B cell (primary cell): ENCODE measurements around the gene TLK1. TPM values are rescaled to one million over a fixed set of nuclear protein-coding genes. Genes with fewer than 3 reads are reported as not detected.

Experiments
- ATAC-seq: fragments of 200-7000 bp; cut with Tn5 transposase; one replicate; pipeline ENCODE4 v1.10.0; 2021; ENCODE audit warnings: low read depth, mild to moderate bottlenecking, moderate number of reproducible peaks, moderate library complexity
- CTCF ChIA-PET: fragments of 350-600 bp; sonication (Branson Sonifier 250); formaldehyde crosslinking; loops from one replicate; lab custom pipeline; 2021; ENCODE audit warnings: antibody characterized with exemption, inconsistent platforms; lab: Charles Lee
- POLR2A ChIA-PET: fragments of 350-600 bp; sonication (Branson Sonifier 250); formaldehyde crosslinking; loops from one replicate; lab custom pipeline; 2021; ENCODE audit warnings: antibody characterized with exemption; lab: Charles Lee
- DNase-seq: peaks from one replicate; pipeline ENCODE4 v3.0.0; 2013
- H2AFZ ChIP-seq: 2 replicates; pipeline ENCODE4 v1.6.1; 2012; ENCODE audit warnings: mild to moderate bottlenecking, low read depth, low read length; ENCODE audit not compliant: insufficient read depth, poor library complexity, severe bottlenecking
- H3K27ac ChIP-seq, 2 donors: 1 replicate in 1 of 2; 2 replicates in 1 of 2; pipeline ENCODE4 v1.5.1; 2012 to 2013; ENCODE audit warnings: low read length in 2 of 2, mild to moderate bottlenecking in 2 of 2, moderate library complexity in 1 of 2
- H3K27me3 ChIP-seq, 4 experiments: fragments of 200-600 bp in 1 of 4; sonication (generic) in 1 of 4; replicated peaks in 1 of 4; 1 replicate in 2 of 4; 2 replicates in 2 of 4; pipeline versions ENCODE4 v1.6.1 to v1.7.0; 2013 to 2016; ENCODE audit warnings: low read length in 3 of 4, mild to moderate bottlenecking in 2 of 4, mixed read lengths in 1 of 4, moderate library complexity in 1 of 4; ENCODE audit not compliant: insufficient read depth in 4 of 4, control insufficient read depth in 3 of 4; ENCODE audit errors: control extremely low read depth in 1 of 4
- H3K36me3 ChIP-seq, 2 experiments: replicated peaks in 1 of 2; 1 replicate in 1 of 2; 2 replicates in 1 of 2; pipeline versions ENCODE4 v1.6.1 to v1.7.1; 2013; ENCODE audit warnings: low read length in 1 of 2; ENCODE audit not compliant: insufficient read depth in 2 of 2, control insufficient read depth in 1 of 2; ENCODE audit errors: control extremely low read depth in 1 of 2, extremely low read depth in 1 of 2
- H3K4me1 ChIP-seq, 2 donors: fragments of 200-600 bp in 1 of 2; sonication (generic) in 1 of 2; 1 replicate in 1 of 2; 2 replicates in 1 of 2; pipeline versions ENCODE4 v1.5.1 to v1.6.1; 2013 to 2017; ENCODE audit warnings: low read length in 2 of 2; ENCODE audit not compliant: control insufficient read depth in 2 of 2, insufficient read depth in 2 of 2
- H3K4me2 ChIP-seq: replicated peaks from 2 replicates; pipeline ENCODE3; 2012; ENCODE audit warnings: mild to moderate bottlenecking, low read depth, low read length; ENCODE audit not compliant: poor library complexity, severe bottlenecking
- H3K4me3 ChIP-seq, 5 experiments: fragments of 200-600 bp in 1 of 5; sonication (generic) in 1 of 5; 1 replicate in 3 of 5; 2 replicates in 2 of 5; pipeline versions ENCODE4 v1.5.1 to v1.7.0; 2011 to 2016; ENCODE audit warnings: low read length in 4 of 5, mild to moderate bottlenecking in 4 of 5, low read depth in 2 of 5, control low read depth in 1 of 5, moderate library complexity in 1 of 5; ENCODE audit not compliant: insufficient read depth in 1 of 5; ENCODE audit errors: control extremely low read depth in 1 of 5, extremely low read depth in 1 of 5
- H3K79me2 ChIP-seq: fragments of 200-600 bp; sonication (generic); one replicate; pipeline ENCODE4 v1.6.0; 2016; ENCODE audit warnings: low read length; ENCODE audit not compliant: control insufficient read depth, insufficient read depth
- H3K9ac ChIP-seq: fragments of 200-600 bp; sonication (generic); 2 replicates; pipeline ENCODE4 v1.6.1; 2017; ENCODE audit warnings: mild to moderate bottlenecking, low read length, moderate library complexity
- H3K9me3 ChIP-seq, 3 donors: one replicate each; pipeline versions ENCODE4 v1.6.1 to v1.7.1; 2013; ENCODE audit warnings: low read length in 2 of 3; ENCODE audit not compliant: control insufficient read depth in 2 of 3, insufficient read depth in 1 of 3; ENCODE audit errors: control extremely low read depth in 1 of 3
- H4K20me1 ChIP-seq: 2 replicates; pipeline ENCODE4 v1.6.0; 2012; ENCODE audit warnings: mild to moderate bottlenecking, low read length; ENCODE audit not compliant: insufficient read depth, control insufficient read depth, poor library complexity, severe bottlenecking
- H3K27ac Mint-ChIP-seq: one replicate; pipeline ENCODE4 v1.8.0; 2021; ENCODE audit warnings: mixed read lengths
- H3K27me3 Mint-ChIP-seq: one replicate; pipeline ENCODE4 v1.8.0; 2021; ENCODE audit warnings: mixed read lengths
- H3K4me1 Mint-ChIP-seq: one replicate; pipeline ENCODE4 v1.8.0; 2021; ENCODE audit warnings: mixed read lengths
- H3K4me3 Mint-ChIP-seq: one replicate; pipeline ENCODE4 v1.8.0; 2021; ENCODE audit warnings: mixed read lengths
- H3K9me3 Mint-ChIP-seq: one replicate; pipeline ENCODE4 v1.8.0; 2022; ENCODE audit warnings: mixed read lengths; ENCODE audit not compliant: insufficient read depth
- EZH2 ChIP-seq: IDR thresholded peaks from 2 replicates; pipeline ENCODE4 v1.6.1; 2012; ENCODE audit warnings: borderline replicate concordance, low read depth, mild to moderate bottlenecking, moderate library complexity, low read length; ENCODE audit not compliant: insufficient read depth, poor library complexity, severe bottlenecking
- WGBS: methylation state at CpG from one replicate; pipeline ENCODE4 v1.1.5; 2013; ENCODE audit warnings: missing lambda C conversion rate; ENCODE audit not compliant: insufficient coverage; 5-methylcytosine and 5-hydroxymethylcytosine counted together
- intact Hi-C: fragments of 100-400 bp; cut with micrococcal nuclease; formaldehyde crosslinking; loops from one replicate; pipeline ENCODE4 v1.10.0; 2022
- polyA plus RNA-seq: library from polyadenylated mRNA; depleted of rRNA; stranded (reverse); fragments of >200 nt; gene quantifications from 2 replicates; pipeline ENCODE4 v1.2.3, GENCODE V29; 2012
- total RNA-seq, 2 donors: library from RNA; stranded (reverse); fragments of 120-200 nt in 1 of 2; gene quantifications; 1 replicate in 1 of 2; 2 replicates in 1 of 2; pipeline versions ENCODE4 v1.2.3 to v1.2.4, GENCODE V29; 2013 to 2022
- TF ChIP-seq, protein P1 (sequence below): fragments of 200-600 bp; IDR thresholded peaks from one replicate; pipeline ENCODE4 v1.8.0; 2022; ENCODE audit warnings: antibody characterized with exemption, mild to moderate bottlenecking

TLK1 gene
- total and polyA plus RNA-seq, 2 donors (not counting 1 experiment from before 2014, with no cell fraction given): 13.8 to 186 TPM

GRCh38 chr2:171046048-171046560 is 114.6 kb downstream of the TLK1 start:
- Histone ChIP-seq H3K27ac (no peak overlapping the region), H3K79me2 (peaks cover 6% of the 10 kb centered on the region), H3K27me3 (no peaks in the 10 kb centered on the region), H2AFZ (no peak overlapping the region), H3K9me3 (no peaks in the 10 kb centered on the region), H3K4me2 (no peak overlapping the region), H3K4me3 (no peak overlapping the region), H3K9ac (no peak overlapping the region), H3K36me3 (peaks cover 17 to 91% of the 10 kb centered on the region in 2 experiments), H4K20me1 (no peaks in the 10 kb centered on the region), H3K4me1 (peaks cover 0 to 7% of the 10 kb centered on the region in 2 donors)
- DNase-seq (no peak), ATAC-seq (no peak)
- intact Hi-C loops: no loop called here
- H3K27ac Mint-ChIP-seq: no peak overlapping the region
- H3K4me1 Mint-ChIP-seq: peaks cover 13% of the 10 kb centered on the region
- H3K9me3 Mint-ChIP-seq: no peaks in the 10 kb centered on the region
- no CpG with 5 or more reads among the region's 3 CpGs for WGBS
- no peak for TF ChIP-seq EZH2
- TF ChIP-seq, protein P1, sequence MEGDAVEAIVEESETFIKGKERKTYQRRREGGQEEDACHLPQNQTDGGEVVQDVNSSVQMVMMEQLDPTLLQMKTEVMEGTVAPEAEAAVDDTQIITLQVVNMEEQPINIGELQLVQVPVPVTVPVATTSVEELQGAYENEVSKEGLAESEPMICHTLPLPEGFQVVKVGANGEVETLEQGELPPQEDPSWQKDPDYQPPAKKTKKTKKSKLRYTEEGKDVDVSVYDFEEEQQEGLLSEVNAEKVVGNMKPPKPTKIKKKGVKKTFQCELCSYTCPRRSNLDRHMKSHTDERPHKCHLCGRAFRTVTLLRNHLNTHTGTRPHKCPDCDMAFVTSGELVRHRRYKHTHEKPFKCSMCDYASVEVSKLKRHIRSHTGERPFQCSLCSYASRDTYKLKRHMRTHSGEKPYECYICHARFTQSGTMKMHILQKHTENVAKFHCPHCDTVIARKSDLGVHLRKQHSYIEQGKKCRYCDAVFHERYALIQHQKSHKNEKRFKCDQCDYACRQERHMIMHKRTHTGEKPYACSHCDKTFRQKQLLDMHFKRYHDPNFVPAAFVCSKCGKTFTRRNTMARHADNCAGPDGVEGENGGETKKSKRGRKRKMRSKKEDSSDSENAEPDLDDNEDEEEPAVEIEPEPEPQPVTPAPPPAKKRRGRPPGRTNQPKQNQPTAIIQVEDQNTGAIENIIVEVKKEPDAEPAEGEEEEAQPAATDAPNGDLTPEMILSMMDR: no peak
- no peaks in the 10 kb centered on the region for H3K27me3 Mint-ChIP-seq
- no peak overlapping the region for H3K4me3 Mint-ChIP-seq
- POLR2A ChIA-PET: no interaction called here
- CTCF ChIA-PET: no interaction called here

DNA sequence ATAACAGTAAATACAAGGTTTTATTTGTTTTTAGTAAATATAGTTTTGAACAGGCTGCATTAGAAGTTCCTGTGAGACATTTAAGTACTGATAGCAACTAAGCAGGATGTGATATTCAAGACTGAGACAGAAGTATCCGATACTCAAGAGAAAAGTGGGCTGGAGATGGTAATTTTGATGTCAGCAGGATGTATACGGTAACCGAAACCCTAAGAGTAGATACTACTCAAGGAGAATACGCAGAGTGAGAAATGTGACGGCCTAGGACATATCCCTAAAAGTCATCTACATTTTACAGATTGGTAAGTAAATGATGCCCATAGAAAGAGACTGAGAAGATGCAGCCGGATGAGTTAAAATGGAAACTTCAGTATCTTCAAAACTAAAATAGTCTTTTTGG is 116.3 kb downstream of the TLK1 start:
- no peak overlapping the region for H3K9ac ChIP-seq
- H3K4me3 ChIP-seq: no peak overlapping the region
- peaks cover 0 to 7% of the 10 kb centered on the region in 2 donors for H3K4me1 ChIP-seq
- no peaks in the 10 kb centered on the region for H3K27me3 ChIP-seq
- no peak for DNase-seq
- no peak overlapping the region for H3K27ac ChIP-seq
- intact Hi-C loops: no loop called here
- TF ChIP-seq EZH2: no peak
- TF ChIP-seq, protein P1: no peak
- ChIA-PET CTCF (no interaction called here), POLR2A (no interaction called here)
- H3K36me3 ChIP-seq: peaks cover 18 to 86% of the 10 kb centered on the region in 2 experiments
- H2AFZ ChIP-seq: no peak overlapping the region
- peaks cover 13% of the 10 kb centered on the region for H3K4me1 Mint-ChIP-seq
- no peaks in the 10 kb centered on the region for H3K9me3 Mint-ChIP-seq
- H4K20me1 ChIP-seq: no peaks in the 10 kb centered on the region
- H3K79me2 ChIP-seq: peaks cover 6% of the 10 kb centered on the region
- H3K9me3 ChIP-seq: no peaks in the 10 kb centered on the region
- H3K27ac Mint-ChIP-seq: no peak overlapping the region
- no peak for ATAC-seq
- H3K4me2 ChIP-seq: no peak overlapping the region
- H3K27me3 Mint-ChIP-seq: no peaks in the 10 kb centered on the region
- WGBS: no CpG with 5 or more reads among the region's 6 CpGs
- no peak overlapping the region for H3K4me3 Mint-ChIP-seq
